ENCODE results near the gene FCGBP.
A peak's percentile ranks its signal among the peaks of the same experiment; 100 is the strongest.
"Not testable (repeated sequence)": the region's sequence is repeated elsewhere in the genome, so short reads cannot be mapped to it uniquely, and the experiment has no call there.

The FCGBP gene

DNA sequence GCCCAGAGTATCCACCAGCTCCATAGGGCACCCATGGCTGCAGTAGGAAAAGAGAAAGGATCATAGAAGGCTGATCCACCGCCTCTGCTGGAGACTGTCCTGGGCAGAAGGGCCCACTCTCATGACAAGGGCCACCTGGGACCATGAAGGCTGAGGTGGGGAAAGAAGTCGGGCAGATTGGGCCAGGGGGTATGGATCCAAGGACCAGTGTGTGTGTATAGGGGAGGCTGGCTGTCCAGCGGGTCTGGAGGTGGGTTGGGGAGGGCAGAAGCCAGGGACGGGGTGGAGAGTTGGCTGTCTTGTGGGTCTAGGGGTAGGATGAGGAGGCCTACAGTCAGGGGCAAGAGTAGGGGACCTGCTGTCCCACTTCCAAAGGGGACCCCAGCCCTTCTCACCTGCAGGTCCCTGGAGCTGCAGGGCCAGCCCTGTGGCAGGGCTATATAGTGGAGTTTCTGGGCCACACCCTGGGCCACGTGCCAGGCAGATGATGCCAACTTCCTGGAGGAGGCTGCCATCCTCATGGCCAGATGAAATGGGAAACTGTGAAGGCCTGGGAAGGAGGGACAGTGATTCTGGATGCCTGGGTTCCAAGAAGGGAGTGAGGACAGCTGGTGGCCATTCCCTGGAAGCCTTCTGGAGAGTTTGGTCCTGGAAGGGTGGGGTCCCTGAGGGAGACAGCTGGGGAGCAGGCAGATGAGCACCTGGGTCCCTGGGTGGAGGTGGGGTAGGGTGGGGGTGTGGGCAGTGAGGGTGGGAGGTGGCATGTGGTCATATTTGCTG is at the start of gene FCGBP:
TSS of gene FCGBP (minus strand) at position 51 of the 780 bp plus-strand sequence.
- no peak for DNase-seq

DNA sequence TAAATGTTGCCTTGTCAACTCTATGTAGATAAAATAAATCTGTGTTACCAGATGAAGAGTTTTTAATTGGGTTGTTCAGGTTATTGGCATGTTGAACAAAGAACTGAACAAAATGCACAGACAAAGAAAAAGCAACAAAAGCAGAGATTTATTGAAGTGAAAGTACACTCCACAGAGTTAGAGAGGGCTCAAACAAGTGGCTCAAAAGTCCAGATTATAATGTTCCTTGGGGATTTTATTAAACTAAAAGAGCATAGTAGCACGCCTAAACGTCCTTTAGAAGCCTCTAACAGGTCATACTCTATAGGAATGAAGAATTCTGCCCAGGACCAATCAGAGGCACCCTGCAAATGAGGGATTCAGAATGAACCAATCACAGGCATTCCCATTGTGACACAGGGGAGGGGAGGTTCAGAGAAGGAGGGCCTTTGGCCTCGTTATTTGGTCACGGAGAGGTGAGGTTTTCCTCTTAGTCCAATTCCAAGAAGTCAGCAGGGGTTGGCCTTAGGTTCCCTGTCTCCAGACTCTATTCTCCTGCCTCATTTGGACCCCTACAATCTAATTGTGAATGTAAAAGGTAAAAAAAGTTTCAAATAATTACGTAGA is 49.4 kb upstream of the FCGBP start:
- DNase-seq, result no peak

DNA sequence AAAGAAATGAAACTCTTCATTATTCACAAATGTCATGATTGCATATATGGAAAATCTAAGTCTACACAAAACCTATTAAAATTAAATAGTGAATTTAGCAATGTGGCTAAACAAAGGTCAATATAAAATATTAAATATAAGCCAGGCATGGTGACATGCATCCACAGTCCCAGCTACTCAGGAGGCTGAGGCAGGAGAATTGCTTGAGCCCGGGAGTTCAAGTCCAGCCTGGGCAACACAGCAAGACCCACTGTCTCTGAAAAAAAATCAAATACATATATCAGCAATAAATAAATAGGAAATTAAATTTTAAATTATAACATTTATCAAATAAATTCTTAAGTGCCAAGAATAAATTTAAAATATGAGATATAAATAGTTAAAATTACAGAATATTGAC is 48.4 kb upstream of the FCGBP start:
- no peak for DNase-seq

DNA sequence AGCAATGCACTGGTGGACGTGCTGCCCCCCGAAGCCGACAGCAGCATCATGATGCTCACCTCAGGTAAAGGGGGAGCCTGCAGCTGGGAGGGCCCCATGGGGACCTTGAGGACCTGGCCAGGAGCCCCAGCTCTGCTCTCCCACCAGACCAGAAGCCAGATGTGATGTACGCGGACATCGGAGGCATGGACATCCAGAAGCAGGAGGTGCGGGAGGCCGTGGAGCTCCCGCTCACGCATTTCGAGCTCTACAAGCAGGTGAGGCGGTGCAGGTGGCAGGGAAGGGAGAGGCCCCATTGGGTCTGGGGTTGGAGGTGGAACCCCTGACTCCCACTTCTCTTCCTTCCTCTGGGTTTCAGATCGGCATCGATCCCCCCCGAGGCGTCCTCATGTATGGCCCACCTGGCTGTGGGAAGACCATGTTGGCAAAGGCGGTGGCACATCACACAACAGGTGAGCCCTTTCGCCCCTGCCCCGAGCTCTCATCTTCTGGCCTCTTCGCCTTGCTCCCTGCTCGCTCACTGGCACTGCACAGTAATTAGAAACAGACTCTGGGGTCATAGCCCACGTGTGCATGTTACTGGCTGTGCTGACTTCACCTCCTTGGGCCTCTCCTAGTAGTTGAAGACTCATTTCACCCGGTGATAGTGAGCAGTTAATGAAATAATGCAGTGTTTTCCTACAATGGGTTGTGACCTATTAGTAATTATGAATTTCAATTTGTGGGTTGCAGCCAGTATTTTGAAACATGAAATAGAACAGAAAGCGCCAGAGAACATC is 40.1 kb upstream of the FCGBP start:
- DNase-seq, result no peak

DNA sequence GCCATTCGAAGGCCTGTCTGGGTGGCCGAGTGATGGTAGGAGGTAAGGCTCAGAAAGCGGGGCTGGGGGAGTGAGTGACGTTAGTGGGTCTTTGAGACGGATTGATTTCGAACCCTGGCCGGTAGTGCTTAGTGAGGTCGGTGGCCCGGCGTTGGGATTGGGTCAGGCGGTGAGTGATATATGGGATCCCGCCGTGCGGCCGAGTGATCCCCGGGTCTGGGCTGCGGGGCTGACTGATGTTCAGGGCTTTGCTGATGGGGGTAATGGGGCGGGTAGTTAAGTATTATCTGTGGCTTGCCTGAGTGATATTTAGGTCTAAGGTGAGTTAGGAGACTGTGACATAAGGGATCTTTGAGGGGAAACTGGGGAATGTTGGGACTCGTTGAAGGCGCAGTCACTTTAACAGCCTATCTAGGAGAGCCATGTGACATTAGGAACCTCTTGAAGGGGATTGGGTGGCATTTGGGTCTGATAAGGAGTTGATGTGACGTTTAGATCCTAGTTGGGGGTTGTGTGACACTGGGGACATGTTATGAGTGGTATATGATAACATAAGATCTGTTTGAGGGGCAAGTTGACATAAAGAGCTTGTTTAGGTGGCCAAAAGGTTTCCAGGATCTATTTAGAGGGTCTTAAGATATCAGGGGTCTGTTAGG is 37.1 kb upstream of the FCGBP start:
- no peak for DNase-seq

DNA sequence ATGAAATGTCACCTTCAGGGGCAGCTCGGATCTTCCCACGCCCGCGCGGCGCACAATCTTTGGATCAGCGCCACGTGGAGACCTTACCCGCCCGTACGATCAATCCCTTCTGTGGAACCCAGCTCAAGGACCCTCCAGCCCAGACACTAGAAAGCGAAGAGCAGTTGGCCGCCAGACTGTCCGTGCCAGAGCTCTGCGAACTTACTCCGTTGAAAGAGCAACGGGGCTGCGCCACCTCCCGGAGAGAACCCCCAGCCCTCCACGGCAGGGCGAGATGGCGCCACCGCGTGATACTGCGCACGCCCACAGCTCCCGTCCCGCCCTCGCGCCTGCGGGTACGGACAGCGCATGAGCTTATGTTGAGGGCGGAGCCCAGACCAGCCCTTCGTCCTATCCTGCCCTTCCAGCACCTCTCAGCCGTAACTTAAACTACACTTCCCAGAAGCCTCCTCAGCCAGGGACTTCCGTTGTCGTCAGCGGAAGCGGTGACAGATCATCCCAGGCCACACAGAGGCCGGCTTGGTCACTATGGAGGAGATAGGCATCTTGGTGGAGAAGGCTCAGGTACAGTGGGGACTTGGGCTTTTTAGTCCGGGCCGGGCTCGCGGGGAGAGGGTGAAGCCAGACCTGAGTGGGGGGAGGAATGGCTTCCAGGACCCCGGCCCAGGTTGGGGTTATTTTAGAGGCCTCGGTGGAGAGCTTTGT is 36.4 kb upstream of the FCGBP start, which contains the start of gene PSMC4:
TSS of gene PSMC4 (plus strand) at position 491 of the 705 bp plus-strand sequence. CDS start at position 529, 38 bp downstream.
- peak; percentile 98 for DNase-seq

DNA sequence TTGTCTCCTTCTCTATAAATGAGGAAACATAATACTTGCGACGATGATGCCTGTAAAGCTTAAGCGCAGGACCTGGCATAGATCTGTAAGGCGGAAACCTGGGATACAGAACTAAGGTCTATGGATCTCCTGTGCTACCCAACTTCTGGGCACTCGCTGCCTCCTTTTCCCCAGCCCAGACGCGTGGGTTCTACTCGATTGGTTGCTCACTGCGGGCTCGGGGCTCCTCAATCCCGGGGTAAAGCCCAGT is 35.9 kb upstream of the FCGBP start:
- DNase-seq, result no peak

DNA sequence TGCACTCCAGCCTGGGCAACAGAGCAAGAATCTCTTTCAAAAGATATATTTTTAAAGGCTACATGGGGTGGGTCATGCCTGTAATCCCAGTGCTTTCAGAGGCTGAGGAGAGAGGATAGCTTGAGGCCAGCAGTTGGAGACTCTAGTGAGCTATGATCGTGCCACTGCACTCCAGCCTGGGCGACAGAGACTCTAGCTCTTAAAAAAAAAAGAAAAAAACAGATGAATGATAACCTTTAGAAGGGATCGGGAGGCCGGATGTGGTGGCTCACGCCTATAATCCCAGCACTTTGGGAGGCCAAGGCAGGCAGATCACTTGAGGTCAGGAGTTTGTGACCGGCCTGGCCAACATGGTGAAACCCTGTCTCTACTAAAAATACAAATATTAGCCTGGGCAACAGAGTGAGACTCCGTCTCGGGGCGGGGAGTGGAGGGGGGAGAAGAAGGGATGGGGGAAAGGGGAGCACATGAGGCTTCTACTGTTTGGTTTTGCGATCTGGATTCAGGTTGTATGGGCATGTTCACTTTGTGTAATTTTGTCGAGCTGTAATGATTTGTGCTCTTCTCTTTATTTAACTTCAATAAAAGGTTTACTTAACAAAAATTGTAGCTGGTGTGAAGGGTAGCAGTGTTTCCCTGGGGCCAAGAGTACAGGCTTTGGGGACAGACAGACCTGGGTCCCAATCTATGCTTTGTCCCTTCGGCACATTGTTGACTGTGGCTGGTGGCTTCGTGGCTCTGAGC is 35.4 kb upstream of the FCGBP start:
- DNase-seq, result no peak

DNA sequence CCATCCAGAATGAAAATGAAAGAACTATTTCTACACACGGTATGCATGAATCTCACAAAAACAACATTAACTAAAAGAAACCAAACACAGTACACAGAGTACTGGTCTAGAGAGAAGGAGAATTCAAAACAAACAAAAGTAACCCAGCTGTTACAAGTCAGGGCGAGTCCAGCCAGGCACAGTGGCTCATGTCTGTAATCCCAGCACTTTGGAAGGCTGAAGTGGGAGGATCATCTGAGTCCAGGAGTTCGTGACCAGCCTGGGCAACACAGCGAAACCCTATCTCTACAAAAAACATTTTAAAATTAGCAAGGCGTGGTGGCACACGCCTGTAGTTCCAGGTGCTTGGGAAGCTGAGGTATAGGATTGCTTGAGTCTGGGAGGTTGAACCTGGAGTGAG is 34.8 kb upstream of the FCGBP start:
- no peak for DNase-seq

DNA sequence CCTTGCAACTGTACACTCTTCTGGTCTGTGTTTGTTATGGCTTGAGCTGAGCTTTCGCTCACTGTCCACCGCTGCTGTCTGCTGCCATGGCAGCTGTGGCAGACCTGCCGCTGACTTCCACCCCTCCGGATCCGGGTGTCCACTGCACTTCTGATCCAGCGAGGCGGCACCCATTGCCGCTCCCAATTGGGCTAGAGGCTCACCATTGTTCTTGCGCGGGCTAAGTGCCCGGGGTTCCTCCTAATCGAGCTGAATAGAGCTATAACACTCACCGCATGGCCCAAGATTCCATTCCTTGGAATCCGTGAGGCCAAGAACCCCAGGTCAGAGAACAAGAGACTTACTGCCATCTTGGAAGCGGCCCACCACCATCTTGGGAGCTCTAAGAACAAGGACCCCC is 34.4 kb upstream of the FCGBP start:
- no peak for DNase-seq

DNA sequence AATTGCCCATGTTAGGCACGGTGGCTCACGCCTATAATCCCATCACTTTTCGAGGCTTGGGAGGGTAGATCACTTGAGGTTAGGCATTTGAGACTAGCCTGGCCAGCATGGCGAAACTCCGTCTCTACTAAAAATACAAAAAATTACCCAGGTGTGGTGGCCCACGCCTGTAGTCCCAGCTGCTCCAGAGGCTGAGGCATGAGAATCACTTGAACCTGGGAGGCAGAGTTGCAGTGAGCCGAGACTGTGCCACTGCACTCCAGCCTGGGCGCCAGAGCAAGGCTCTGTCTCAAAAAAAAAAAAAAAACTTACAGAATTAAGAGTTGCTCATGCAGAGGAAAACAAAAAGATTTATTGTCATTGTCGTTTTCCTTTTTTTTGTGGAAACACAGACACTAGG is 33.1 kb upstream of the FCGBP start:
- no peak for DNase-seq

DNA sequence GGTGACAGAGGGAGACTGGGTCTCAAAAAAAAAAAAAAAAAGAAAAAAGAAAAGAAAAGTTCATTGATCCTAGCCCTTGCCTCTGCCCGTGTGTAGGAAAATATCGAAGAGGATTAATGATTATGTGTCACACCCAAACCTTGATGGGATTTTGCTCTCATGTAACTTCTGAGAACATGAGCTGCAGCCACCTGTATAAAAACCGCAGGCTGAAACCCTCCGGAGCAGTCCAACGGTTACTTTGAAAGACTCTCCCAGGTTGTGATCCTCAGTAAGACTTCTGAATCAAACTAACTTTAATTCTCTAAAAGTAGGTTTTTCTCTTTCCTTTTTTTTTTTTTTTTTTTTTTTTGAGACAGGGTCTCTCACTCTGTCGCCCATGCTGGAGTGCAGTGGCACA is 32.2 kb upstream of the FCGBP start:
- no peak for DNase-seq

DNA sequence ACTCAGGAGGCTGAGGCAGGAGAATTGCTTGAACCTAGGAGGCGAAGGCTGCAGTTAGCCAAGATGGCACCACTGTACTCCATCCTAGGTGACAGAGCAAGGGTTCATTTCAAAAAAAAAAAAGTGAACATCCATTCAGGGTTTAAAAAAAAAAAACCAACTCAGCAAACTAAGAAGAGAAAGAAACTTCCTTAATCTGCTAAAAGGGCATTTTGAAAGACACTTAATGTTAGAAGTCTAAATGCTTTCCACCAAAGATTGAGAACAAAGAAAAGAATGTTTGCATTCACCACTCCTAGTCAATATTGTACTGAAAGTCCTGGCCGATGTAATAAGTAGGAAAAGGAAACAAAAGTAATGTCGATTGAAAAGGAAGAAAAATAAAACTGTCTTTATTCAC is 29.5 kb upstream of the FCGBP start:
- DNase-seq, result no peak

DNA sequence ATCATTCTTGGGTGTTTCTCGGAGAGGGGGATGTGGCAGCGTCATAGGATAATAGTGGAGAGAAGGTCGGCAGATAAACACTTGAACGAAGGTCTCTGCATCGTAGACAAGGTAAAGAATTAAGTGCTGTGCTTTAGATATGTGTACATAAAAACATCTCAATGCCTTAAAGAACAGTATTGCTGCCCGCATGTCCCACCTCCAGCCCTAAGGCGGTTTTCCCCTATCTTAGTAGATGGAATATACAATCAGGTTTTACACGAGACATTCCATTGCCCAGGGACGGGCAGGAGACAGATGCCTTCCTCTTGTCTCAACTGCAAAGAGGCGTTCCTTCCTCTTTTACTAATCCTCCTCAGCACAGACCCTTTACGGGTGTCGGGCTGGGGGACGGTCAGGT is 25.0 kb upstream of the FCGBP start:
- DNase-seq, result not testable (repeated sequence)

DNA sequence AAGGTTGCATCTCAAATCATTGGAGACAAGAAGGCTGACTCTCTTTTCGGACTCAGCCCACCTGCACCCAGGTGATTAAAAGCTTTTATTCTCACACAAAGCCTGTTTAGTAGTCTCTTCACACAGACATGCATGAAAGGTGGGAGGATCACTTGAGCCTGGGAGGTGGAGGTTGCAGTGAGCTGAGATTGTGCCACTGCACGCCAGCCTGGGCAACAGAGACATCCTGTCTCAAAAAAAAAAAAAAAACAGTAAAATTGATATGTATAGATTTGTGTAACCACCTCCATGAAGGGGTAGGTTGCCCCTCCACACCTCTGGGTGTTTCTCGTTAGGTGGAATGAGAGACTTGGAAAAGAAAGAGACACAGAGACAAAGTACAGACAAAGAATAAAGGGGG is 24.5 kb upstream of the FCGBP start:
- DNase-seq, result not testable (repeated sequence)

DNA sequence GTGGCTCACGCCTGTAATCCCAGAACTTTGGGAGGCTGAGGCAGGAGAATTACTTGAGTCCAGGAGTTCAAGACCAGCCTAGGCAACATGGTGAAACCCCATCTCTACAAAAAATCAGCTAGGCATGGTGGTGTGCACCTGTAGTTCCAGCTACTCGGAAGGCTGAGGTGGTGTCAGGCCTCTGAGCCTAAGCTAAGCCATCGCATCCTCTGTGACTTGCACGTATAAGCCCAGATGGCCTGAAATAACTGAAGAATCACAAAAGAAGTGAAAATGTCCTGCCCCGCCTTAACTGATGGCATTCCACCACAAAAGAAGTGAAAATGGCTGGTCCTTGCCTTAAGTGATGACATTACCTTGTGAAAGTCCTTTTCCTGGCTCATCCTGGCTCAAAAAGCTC is 23.5 kb upstream of the FCGBP start:
- not testable (repeated sequence) for DNase-seq

DNA sequence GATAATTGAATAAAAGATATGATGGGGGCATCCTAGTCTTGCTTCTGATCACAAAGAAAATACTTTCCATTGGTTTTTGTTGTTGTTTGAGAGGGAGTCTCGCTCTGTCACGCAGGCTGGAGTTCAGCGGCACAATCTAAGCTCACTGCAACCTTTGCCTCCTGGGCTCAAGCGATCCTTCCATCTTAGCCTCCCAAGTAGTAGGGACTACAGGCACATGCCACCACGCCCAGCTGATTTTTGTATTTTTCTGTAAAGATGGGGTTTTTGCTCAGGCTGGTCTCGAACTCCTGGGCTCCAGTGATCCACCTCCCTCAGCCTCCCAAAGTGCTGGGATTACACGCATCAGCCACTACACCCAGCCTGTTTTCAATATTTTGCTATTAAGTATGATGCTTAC is 19.5 kb upstream of the FCGBP start:
- no peak for DNase-seq

DNA sequence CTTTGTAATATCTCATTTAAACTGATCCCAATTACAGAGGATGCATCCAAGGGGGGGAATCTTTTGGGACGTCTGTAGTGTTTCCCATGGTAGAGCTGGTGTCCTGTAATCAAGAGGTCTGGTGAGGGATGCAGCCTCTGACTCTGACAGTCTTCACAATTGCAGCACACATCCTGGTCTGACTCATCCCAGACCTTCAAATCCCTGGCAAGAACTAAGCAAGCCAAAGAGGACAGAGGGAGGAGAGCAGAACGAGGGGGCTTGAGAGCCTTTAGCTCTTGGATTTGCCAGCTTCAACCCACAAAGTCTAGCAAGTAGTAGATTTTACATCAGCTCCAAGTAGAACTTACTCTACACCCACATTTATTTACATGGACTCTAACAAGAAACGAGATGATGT is 17.3 kb upstream of the FCGBP start:
- DNase-seq, result no peak

DNA sequence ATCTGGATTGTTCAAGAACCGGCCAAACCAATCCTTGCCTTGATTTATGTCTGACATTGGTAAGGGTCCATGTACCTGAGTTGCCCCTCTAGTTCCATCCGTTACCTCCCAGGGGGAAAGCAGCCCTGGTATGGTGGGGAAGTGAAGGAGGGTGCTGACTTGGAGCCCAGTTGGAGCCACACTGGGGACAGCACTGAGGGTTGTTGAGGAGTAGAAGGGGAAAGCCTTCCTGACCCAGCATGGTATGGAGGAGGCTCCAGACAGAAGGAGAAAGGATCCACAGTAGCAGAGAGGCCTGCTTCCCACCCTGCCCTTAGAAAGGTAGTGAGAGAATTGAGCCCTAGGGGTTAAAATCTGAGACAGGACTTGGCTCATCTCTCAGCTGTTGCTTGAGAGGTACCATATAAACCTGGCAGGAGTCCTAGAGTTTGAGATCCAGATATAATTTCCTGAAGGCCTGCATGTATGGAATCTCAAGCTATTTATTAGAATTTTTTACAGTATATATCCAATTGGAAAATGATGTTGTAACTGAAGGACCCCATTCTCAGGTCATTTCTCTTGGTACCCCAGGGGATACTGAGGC is 16.7 kb upstream of the FCGBP start:
- DNase-seq, result no peak

DNA sequence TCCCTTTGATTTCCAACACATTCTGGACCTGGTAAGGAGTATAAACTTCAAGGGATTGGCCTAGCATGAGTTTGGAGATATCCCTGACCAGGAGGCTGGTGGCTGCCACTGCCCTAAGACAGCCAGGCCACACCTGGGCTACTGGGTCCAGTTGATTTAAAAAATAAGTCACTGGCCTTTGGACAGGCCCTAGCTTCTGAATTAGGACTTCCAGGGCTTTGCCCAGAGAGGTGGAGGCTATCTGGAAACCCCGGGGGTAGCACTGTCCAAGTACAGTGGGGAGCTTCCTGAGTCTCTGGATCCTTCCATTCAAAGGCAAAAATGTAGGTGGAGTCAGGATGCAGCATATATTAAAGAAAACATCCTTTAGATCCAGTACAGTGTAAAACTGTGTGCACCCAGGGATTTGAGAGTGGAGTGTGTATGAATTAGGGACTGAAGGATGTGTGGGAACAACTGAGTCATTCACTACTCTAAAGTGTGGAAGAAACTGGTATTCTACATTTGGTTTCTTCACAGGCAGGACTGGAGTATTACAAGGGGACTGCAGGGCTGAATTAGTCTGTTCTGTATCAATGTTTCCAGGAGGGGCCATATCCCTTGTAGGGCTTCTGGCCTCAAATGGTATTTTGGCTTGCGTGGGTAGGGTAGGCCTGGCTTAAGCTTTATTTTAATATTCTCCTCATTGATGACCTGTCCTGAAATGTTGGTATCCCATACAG is 14.8 kb upstream of the FCGBP start:
- DNase-seq, result no peak

DNA sequence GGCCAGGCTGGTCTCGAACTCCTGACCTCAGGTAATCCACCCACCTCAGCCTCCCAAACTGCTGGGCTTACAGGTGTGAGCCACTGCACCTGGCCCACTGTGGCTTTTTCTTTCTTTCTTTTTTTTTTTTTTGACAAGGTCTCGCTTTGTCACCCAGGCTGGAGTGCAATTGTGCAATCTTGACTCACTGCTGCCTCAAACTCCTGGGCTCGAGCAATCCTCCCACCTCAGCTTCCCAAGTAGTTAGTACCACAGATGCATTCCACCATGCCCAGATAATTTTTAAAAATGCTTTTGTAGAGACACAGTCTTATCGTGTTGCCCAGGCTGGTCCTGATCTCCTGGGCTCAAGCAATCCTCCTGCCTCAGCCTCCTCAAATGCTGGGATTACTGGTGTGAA is 12.1 kb upstream of the FCGBP start:
- no peak for DNase-seq
